Lower leg skin (tissue), 4 donors: Measurements from ENCODE around the gene FAM210A. TPM values are rescaled to one million over a fixed set of nuclear protein-coding genes. Genes with fewer than 3 reads are reported as not detected.

Experiments used
- DNase-seq, 2 donors: peaks; one replicate each; pipeline ENCODE4 v3.0.0-alpha.2; 2019; ENCODE audit warnings: low spot score in 2 of 2
- H3K4me3 ChIP-seq: fragments of 200-600 bp; sonication (generic); 2 replicates; pipeline ENCODE4 v1.5.1; 2017; ENCODE audit warnings: mild to moderate bottlenecking, low read depth; ENCODE audit not compliant: poor library complexity, severe bottlenecking
- POLR2A ChIP-seq, 2 donors: fragments of 450-650 bp; IDR thresholded peaks; one replicate each; pipeline ENCODE4 v1.6.1; 2016 to 2017; ENCODE audit warnings: antibody characterized with exemption in 2 of 2, mild to moderate bottlenecking in 1 of 2, moderate library complexity in 1 of 2
- WGBS, 2 donors: methylation state at CpG; one replicate each; pipeline ENCODE4 v1.1.5; 2018; 5-methylcytosine and 5-hydroxymethylcytosine counted together
- intact Hi-C: fragments of 100-400 bp; cut with DNase I; formaldehyde crosslinking; loops from one replicate; pipeline ENCODE4 v1.15.0; 2023; ENCODE audit warnings: low total_unique reads
- total RNA-seq, 4 donors: library from RNA; depleted of rRNA; stranded (reverse); fragments of >200 nt; gene quantifications; one replicate each; pipeline ENCODE4 v1.1.0, GENCODE V29; 2016
- TF ChIP-seq, protein P1 (sequence below), 3 donors: fragments of 450-650 bp; IDR thresholded peaks; one replicate each; pipeline ENCODE4 v1.5.1; 2016; ENCODE audit warnings: antibody characterized with exemption in 3 of 3, mild to moderate bottlenecking in 3 of 3, moderate library complexity in 2 of 3

FAM210A gene
- total RNA-seq, 4 donors from 2014 or later, result 4.9 to 9.7 (median 6.3) TPM

DNA sequence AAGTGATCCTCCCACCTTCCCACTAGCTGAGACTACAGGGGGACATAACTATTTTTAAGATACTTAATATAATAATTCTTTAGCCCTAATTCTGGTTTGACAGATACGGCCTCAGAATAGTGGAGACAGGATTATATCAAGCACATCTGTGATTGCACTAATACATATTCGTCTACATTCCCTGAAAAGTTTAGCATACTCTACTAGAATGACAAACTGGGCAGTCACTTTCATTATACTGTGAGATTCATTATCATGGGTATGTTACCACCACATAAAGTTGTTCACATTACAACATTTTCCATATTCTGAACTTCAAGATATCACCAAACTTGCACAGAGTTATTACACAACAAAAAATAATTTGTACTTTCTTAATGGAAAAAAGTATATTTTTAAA lies 11.0 kb downstream of the FAM210A start:
- intact Hi-C loops, result no loop called here
- DNase-seq, result no peak
- WGBS, 2 donors, result 90 to 91% methylated on average over 2 of the region's 2 CpGs

DNA sequence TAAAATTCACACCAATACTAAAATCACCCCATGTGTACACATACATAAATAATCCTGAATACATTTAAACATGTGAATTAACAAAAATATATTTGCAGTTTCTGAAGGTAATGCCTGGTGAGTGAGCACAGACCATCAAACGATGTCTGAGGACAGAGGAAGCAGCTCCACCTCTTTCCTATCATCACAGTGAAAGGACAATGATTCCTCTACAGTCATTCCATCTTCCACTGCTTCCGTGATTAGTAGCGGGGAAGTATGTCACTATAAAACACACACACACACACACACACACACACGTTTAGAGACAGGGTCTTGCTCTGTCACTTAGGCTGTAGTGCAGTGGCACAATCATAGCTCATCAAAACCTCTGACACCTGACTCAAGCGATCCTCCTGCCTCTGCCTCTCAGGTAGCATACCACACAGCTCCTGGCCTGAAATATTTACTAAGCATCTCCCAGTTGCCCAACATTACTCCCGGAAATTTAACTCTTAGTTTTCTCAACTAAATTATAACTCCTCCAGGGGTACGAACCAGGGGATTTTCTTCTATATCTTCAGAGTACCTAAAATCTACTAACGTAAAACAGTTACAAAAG lies 12.8 kb downstream of the FAM210A start:
- intact Hi-C loops, result no loop called here
- DNase-seq, result no peak
- H3K4me3 ChIP-seq, result no peak overlapping the region
- WGBS, 2 donors, result 77 to 83% methylated on average over 8 of the region's 8 CpGs
- TF ChIP-seq, protein P1, sequence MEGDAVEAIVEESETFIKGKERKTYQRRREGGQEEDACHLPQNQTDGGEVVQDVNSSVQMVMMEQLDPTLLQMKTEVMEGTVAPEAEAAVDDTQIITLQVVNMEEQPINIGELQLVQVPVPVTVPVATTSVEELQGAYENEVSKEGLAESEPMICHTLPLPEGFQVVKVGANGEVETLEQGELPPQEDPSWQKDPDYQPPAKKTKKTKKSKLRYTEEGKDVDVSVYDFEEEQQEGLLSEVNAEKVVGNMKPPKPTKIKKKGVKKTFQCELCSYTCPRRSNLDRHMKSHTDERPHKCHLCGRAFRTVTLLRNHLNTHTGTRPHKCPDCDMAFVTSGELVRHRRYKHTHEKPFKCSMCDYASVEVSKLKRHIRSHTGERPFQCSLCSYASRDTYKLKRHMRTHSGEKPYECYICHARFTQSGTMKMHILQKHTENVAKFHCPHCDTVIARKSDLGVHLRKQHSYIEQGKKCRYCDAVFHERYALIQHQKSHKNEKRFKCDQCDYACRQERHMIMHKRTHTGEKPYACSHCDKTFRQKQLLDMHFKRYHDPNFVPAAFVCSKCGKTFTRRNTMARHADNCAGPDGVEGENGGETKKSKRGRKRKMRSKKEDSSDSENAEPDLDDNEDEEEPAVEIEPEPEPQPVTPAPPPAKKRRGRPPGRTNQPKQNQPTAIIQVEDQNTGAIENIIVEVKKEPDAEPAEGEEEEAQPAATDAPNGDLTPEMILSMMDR (IDR thresholded peaks at IDR 0.05), result no peak
- no peak for TF ChIP-seq POLR2A (IDR thresholded peaks at IDR 0.05)

More for the DNA sequence above, 11.0 kb downstream of the FAM210A start:
- no peak overlapping the region for H3K4me3 ChIP-seq
- TF ChIP-seq, protein P1 (IDR thresholded peaks at IDR 0.05), result no peak

DNA sequence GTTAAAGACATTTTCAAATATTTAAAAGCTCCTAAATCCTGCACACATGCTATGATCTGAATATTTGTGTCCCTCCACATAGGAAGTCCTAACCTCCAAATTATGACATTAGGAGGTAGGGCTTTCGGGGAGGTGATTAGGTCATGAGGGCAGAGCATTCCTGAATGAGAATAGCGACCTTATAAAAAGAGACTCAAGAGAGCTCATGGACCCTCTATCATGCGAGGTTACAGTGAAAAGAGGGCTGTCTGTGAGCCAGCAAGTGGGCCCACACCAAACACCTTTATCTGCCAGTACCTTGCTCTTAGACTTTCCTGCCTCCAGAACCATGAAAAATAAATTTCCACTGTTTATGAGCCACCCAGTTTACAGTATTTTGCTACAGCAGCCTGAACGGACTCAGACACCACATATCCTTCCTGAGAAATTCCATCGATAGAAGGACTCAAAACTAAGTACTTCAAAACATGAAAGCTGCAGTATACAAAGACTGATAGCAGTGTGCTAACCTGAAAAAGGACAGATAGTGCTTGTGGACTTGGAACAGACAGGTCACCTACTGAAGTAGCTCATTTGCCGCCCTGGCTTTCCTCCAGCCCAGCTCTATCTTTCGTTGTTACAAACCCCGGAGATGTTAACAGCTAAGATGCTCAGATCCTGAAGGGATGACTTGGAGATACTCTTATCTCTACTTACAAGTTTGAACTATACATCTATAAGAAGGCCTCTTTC lies 13.8 kb downstream of the FAM210A start:
- TF ChIP-seq, protein P1 (IDR thresholded peaks at IDR 0.05), result no peak
- TF ChIP-seq POLR2A (IDR thresholded peaks at IDR 0.05), result no peak
- intact Hi-C loops, result no loop called here
- DNase-seq, result no peak
- WGBS, 2 donors, result 87 to 94% methylated on average over 8 of the region's 8 CpGs
- H3K4me3 ChIP-seq, result no peak overlapping the region

DNA sequence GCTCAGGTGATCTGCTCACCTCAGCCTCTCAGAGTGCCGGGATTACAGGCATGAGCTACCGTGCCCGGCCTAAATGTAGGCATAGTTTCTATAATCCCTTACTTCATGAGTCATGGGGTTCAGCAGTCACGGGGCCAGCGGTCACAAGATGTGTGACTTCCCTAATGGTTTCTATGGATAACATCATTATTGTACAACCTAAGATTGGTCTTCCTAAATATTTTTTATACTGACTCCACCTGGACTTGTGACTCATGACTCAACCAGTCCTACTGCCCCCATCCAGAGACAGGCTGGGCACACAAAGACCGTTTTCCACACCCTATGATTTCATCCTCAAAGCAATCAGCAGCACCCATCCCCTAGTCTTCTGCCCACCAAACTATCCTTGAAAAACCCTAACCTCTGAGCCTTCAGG lies 15.9 kb downstream of the FAM210A start:
- WGBS, 2 donors, result 78 to 91% methylated on average over 6 of the region's 6 CpGs
- DNase-seq, result no peak
- TF ChIP-seq, protein P1 (IDR thresholded peaks at IDR 0.05), result no peak
- TF ChIP-seq POLR2A (IDR thresholded peaks at IDR 0.05), result no peak
- intact Hi-C loops, result no loop called here
- H3K4me3 ChIP-seq, result no peak overlapping the region

DNA sequence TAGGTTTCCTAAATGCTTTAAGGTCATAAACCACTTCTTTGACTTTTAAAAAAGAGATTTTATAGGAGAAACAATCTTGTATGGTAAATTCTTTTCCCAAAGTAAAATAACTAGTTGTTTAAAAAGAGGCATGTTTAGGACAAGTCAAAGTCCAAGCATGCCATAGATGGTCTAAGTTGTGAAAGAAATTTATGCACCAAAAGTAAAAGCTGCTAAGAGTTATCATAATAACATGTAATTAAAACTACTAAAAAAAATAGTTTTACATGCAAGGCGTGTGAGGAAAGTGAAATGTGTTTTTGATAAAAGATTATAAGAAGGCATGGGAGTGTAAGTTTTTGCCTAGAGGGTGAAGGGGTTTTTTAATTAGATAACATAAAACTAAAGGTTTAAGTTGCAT lies 22.5 kb downstream of the FAM210A start:
- WGBS, 2 donors, result 78 to 90% methylated on average over 1 of the region's 1 CpG
- DNase-seq, result no peak
- no peak overlapping the region for H3K4me3 ChIP-seq
- intact Hi-C loops, result no loop called here
- TF ChIP-seq POLR2A (IDR thresholded peaks at IDR 0.05), result no peak
- TF ChIP-seq, protein P1 (IDR thresholded peaks at IDR 0.05), result no peak
